GM18526 (cell line): ENCODE data around the gene TBC1D7.

ENCODE experiments used
- POLR2A ChIP-seq: IDR thresholded peaks from 3 replicates; pipeline ENCODE4 v1.6.1; 2011; ENCODE audit not compliant: insufficient read length; ENCODE audit errors: extremely low read depth

The TBC1D7 gene

DNA sequence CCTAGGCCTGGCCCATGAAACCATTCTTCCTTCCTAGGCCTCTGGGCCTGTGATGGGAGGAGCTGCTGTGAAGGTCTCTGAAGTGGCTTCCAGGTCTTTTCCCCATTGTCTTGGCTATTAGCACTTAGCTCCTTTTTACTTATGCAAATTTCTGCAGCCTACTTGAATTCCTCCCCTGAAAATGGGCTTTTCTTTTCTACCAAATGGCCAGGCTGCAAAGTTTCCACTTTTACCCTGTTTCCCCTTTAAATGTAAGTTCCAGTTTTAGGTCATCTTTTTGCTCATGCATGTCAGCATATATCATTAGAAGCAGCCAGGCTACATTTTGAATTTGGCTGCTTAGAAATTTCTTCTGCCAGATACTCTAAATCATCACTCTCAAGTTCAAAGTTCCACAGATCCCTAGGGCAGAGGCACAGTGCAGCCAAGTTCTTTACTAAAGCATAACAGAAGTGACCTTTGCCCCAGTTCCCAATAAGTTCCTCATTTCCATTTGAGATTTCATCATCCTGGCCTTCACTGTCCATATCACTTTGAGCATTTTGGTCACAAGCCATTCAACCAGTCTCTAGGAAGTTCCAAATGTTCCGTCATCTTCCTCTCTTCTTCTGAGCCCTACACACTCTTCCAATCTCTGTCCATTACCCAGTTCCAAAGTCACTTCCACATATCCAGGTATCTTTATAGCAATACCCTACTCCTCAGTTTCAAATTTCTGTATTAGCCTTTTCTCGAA, 71.9 kb downstream of the TBC1D7 start:
- TF ChIP-seq POLR2A, result no peak
